ENCODE results near the gene ERICH4. TPM values are rescaled to one million over a fixed set of nuclear protein-coding genes. Genes with fewer than 3 reads are reported as not detected.

ERICH4 gene
- total and polyA plus RNA-seq, 11 donors: 0.10 to 0.30 TPM; not detected in 9

GRCh38 chr19:41428481-41428859, 14.5 kb upstream of the ERICH4 start:
- TF ChIP-seq, protein P1, sequence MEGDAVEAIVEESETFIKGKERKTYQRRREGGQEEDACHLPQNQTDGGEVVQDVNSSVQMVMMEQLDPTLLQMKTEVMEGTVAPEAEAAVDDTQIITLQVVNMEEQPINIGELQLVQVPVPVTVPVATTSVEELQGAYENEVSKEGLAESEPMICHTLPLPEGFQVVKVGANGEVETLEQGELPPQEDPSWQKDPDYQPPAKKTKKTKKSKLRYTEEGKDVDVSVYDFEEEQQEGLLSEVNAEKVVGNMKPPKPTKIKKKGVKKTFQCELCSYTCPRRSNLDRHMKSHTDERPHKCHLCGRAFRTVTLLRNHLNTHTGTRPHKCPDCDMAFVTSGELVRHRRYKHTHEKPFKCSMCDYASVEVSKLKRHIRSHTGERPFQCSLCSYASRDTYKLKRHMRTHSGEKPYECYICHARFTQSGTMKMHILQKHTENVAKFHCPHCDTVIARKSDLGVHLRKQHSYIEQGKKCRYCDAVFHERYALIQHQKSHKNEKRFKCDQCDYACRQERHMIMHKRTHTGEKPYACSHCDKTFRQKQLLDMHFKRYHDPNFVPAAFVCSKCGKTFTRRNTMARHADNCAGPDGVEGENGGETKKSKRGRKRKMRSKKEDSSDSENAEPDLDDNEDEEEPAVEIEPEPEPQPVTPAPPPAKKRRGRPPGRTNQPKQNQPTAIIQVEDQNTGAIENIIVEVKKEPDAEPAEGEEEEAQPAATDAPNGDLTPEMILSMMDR (IDR thresholded peaks at IDR 0.05): peak in 1 of 12 donors; percentile 2
- no peak for TF ChIP-seq POLR2A (IDR thresholded peaks at IDR 0.05)
- DNase-seq (no peak), ATAC-seq (no peak)
- H3K4me3 ChIP-seq: peak overlapping the region in 10 of 12 donors; percentile 40 to 84 (median 64)
- intact Hi-C loops (cut with DNase I): loop anchor here in 2 of 10 donors (5.0 to 10.0 kb wide), 2 partner anchors 106 to 114 kb away; partner anchors contain the start of gene CCDC97 (in 1 of the 2)
- no peaks in the 10 kb centered on the region for H3K9me3 ChIP-seq
- H3K4me1 ChIP-seq: peaks cover 7 to 80% (median 50%) of the 10 kb centered on the region in 12 donors
- 40 to 60% (median 57%) methylated on average over 1 of the region's 1 CpG for WGBS, 4 donors
- no peaks in the 10 kb centered on the region for H3K27me3 ChIP-seq
- H3K36me3 ChIP-seq: peaks cover 0 to 50% (median 34%) of the 10 kb centered on the region in 9 donors
- H3K27ac ChIP-seq: peak overlapping the region; percentile 51 to 95 (median 92)

DNA sequence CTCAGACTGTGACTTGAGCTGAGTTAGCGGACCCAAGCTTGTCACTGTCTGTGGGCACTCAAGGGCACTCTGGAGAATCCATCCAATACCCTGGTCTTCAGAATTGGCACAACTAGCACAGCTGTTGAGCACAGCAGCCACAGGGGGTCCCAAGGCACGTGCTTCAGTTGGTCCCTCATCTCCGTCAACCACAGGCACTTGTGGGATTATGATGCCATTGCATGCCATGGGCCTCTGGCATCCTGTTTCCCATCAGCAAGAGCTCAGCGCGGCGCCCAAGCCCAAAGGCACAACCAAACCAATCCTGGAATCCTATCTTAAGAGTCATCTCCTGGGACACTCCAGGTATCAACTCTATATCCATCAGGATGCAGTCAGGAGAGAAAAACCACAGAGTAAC, 12.0 kb upstream of the ERICH4 start:
- intact Hi-C loops (cut with DNase I): loop anchor here in 5 of 10 donors (5.0 to 10.0 kb wide), 4 partner anchors 104 to 226 kb away; partner anchors contain the start of gene HNRNPUL1 (in 1 of the 5)
- Histone ChIP-seq H3K4me1 (peaks cover 7 to 61% (median 37%) of the 10 kb centered on the region in 12 donors), H3K9me3 (no peaks in the 10 kb centered on the region), H3K27ac (peak overlapping the region; percentile 58 to 99 (median 88)), H3K4me3 (no peak overlapping the region), H3K27me3 (no peaks in the 10 kb centered on the region), H3K36me3 (peaks cover 0 to 45% (median 27%) of the 10 kb centered on the region in 9 donors)
- WGBS, 4 donors: 75 to 88% (median 83%) methylated on average over 6 of the region's 6 CpGs
- DNase-seq (no peak), ATAC-seq (no peak)
- TF ChIP-seq POLR2A (IDR thresholded peaks at IDR 0.05): no peak
- TF ChIP-seq, protein P1 (IDR thresholded peaks at IDR 0.05): no peak

DNA sequence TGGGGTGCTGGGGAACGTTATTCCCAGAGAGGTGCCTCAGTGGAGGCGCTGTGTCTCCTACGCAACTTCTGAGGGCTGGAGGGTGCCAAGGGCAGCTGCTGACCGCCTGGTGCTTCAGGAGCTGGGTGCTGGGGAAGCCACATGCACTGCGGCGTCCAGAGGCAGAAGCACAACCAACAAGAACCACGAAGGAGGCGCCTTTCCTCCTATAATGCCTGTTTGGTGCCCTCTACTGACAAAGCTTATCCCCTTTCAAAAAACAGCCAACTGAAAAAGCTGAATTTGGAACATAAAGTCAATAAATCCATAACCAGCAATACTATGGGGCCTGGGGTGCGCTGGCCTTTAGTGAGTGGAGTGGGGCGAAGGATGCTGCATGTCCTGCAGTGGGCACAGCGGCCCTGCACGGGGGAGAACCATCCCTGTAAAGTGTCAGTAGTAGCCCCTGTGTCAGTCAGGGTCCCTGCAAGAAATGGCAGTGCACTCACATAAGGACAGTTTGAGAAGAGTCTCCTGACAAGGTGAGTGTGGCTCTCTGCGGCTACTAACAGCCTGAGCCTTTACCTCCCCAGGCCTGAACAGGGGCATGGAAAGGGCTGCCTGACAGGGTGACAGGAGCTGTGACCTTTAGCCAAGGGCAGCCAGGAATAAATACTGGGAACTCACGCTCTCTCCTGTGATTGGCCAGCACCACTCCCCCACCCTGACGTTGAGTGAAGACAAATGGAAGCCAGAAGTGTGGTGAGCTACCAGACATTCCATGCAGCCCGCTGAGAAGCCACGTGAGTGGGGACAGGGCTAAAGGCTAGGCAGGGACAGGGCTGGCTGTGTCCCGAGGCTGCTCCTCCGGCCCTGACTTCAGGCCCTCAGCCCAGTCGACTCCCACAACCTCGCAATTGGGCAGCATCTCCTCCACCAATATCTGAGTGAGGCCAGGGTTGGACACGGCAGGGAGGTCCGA, 11.2 kb upstream of the ERICH4 start:
- ATAC-seq (peak; percentile 85 to 89 (median 85)), DNase-seq (peak; percentile 80 to 92 (median 84))
- intact Hi-C loops (cut with DNase I): loop anchor here in 5 of 10 donors (5.0 to 10.0 kb wide), 4 partner anchors 104 to 227 kb away; partner anchors contain the start of gene HNRNPUL1 (in 1 of the 5)
- Histone ChIP-seq H3K27ac (peak overlapping the region; percentile 58 to 99 (median 88)), H3K36me3 (peaks cover 0 to 52% (median 34%) of the 10 kb centered on the region in 9 donors), H3K27me3 (no peaks in the 10 kb centered on the region), H3K9me3 (no peaks in the 10 kb centered on the region), H3K4me3 (peak overlapping the region in 6 of 12 donors; percentile 1 to 39 (median 18)), H3K4me1 (peaks cover 7 to 53% (median 30%) of the 10 kb centered on the region in 12 donors)
- peak in 1 of 2 donors; percentile 34 for TF ChIP-seq POLR2A (IDR thresholded peaks at IDR 0.05)
- TF ChIP-seq, protein P1 (IDR thresholded peaks at IDR 0.05): peak; percentile 8 to 61 (median 43)
- WGBS, 4 donors: 43 to 51% (median 49%) methylated on average over 23 of the region's 23 CpGs

All from heart left ventricle (tissue), 16 donors.